Activated naive CD4-positive, alpha-beta T cell (primary cell): ENCODE measurements around the gene RPE65.
"Not testable (repeated sequence)": the region's sequence is repeated elsewhere in the genome, so short reads cannot be mapped to it uniquely, and the experiment has no call there.

Experiments
- DNase-seq, 4 experiments: peaks; one replicate each; lab custom pipeline; 2025; lab: John Stamatoyannopoulos, UW

The RPE65 gene

DNA sequence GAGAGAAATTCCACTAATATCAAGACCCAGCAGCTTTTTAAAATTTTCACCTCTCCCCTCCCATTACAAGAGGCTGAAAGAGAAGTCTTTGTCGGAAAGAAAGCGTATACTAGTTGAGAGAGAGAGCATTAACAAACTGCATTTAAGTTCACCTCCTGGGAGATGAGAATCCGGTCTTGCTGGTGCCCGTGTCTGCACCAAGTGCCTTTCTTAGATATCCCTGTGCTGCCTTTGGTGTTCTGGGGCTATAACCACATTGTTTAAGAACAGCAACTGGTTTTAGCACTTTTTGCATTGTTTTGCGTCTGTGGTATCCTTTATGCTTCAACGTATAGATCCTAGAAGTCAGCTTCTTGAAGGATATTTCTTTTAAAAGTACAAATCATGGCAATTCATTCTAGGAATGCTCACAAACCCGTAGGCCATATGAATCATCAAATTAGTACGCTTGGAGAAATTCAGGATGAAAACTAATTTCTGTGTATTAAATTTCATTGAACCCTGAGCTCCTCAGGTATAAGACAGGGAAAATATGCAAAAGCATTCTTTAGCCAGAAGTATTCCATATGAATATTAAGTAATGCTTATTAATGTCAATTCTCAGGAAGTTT is 3.4 kb upstream of the RPE65 start:
- no peak for DNase-seq

DNA sequence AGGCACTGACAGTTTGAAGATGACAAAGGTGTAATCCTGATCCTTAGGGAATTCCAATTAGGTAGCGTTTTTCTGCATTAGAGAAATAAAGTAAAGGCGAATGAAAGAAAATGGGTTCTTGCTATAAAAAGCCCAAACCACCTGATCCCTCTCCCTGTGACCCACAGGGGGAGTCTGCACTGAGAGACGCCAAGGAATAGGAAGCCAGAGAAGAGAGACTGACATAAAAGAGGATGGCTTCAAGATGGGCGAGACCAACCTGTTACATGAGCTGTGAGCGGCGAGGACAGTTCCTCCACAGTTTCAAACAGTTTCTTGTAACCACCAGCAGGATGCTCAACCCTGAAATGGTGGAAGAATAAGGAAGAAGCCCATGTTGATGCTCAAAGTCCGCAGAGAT is 1.4 kb downstream of the RPE65 start:
- DNase-seq: no peak

DNA sequence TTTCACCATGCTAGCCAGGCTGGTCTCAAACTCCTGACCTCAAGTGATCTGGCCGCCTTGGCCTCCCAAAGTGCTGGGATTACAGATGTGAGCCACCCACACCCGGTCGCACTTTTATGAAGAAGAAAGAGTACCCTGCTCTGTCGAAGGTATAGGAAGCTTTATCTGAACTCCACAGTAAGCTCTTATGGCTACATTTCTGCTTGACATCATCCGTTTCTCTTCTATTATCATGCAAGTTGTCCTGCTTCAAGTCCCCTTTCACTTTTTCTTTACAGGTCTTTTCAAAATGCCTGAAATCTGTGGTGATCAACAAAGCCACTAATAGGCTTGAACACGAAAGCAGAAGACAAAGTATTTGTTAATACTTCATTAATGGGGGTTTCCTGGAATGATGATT is 4.0 kb downstream of the RPE65 start:
- no peak for DNase-seq

DNA sequence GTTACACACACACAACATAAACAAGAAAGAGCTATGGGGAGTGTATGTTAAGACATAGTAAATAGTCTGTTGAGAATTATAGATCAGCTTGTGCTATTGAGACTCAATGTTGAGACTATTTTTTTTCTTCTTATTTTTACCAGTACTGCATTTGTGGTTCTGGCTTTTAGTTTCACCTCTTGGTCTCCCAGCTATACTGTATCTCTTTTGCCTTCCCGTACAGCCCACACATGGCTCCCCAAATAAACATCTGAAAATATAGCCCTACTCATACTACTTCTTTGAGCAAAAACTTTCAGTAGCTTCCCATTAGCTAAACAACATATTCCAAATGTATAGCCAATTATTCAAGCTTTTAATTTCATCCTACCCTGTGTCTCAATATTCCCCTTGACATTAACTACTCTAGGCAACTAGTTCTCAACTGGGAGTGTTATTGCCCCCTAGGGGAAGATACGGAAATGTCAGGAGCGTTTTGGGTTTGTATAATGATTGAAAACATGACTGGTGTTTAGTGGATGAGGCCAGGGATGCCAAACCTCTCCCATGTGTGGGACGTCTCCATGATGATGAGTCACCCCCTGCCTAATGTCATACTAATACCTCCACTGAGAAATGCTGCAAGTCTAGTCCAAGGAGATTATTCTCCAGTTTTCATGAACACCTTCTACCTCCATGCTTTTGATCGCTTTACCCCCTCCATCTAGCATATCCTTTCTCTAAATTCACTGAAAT is 6.8 kb downstream of the RPE65 start:
- no peak for DNase-seq

DNA sequence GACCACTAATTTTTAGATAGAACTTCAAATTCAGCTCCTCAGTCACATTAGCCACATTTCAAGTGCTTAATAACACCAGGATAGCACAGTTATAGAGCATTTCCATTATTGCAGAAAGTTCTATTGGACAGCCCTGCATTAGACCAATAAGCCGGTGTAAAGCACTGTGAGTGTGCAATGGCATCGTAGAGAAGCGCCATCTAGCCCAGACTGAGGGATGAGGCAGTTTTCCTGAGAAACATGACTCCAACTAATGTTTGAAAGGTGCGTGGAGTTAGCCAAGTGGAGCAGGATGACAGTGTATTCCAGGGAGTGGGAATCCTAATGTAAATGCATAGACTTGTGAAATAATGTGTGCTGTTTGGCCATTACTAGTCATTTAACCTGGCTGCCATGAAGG is 7.7 kb downstream of the RPE65 start:
- no peak for DNase-seq

DNA sequence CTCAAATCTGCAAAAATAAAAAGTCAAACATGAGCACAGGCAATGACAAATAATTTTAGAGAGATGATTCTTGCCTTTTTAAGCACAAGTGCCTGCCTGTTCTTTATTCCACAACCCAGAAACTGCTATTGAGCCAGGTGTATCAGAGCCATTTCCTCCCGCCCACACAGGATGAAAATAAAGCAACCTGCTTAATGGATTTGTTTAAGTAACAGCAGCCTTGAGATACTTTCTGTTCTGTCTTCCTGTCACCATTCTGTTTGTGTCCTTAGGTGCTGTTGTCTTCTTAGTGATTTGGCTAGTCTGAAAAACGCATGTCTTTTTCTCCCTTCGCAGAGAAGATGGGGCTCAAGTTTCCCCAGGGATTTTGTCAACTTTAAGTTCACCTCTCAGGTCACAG is 11.4 kb downstream of the RPE65 start:
- no peak for DNase-seq

DNA sequence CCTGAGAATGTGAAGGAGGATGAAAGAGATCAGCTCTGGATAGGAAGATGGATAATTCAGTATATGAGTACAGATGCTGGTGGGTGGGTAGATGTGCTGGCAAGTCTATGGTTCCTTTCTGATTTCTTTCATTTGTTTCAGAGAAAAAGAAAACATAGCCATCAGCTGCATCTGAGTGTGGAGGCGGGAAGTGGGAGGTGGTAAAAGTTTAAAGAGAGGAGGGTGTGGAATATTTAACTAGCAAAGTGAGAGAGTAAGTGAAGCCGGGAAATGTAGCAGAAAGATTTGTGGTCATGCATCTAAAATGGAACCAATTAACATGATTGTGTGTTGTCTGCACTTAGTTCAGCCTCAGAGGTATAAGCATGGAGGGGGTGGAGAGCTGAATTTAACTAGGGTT is 16.4 kb downstream of the RPE65 start:
- no peak for DNase-seq

DNA sequence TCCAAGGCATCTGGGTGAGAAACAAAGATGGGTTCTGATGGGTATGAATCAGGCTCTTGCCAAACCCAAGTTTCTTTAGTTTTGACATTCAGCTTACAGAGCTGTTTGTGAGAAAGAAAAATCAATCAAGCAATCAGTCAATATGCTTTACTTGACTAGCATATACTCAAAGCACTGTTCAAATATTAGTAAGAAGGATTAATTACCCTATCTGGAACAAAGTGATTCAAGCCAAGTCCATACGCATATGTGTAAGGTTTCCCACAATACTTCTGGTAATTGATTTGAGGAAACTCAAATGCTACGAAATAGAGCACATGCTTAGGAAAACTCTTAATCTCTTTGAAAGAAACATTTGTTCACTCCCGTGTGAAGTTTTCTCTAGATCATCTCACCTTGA is 18.7 kb downstream of the RPE65 start:
- DNase-seq: no peak

DNA sequence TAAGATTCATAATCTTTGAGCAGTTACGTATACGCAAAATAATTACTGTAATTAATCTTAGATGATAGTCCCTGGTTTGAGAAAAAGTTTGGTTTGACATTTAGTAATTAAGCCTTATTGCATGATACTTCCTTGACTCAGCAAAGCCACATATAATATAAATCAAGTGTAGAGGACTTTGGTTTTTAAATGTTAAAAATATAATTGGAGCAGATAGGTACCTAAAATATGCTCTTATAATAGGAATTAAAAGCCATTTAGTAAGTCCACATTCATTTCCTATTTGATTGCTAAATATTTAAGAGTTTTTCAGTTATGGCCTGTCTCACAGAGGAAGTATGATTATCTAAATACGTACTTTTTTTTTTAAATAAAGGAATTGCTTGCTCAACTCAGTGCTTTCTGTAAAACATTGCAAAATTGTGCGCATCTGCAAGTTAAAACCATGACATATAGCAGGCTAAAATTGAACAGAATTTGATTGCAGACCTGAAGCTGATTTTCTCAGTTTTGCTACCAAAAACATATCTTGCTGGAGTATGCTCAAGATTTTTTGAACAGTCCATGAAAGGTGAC is 20.4 kb downstream of the RPE65 start:
- DNase-seq: no peak

DNA sequence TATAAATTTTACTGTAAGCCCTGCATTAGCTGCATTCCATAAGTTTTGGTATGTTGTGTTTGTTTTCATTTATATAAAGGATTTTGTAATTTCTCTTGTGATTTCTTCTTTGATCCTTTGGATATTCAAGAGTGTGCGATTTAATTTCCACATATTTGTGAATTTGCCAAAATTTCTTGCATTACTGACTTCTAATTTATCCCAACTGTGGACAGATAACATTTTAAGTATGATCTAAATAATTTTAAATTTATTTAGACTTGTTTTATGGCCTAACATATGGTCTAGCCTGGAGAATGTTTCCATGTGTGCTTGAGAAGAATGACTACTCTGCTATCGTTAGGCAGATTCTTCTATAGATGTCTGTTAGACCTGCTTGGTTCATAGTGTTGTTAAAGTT is 23.2 kb downstream of the RPE65 start:
- no peak for DNase-seq

DNA sequence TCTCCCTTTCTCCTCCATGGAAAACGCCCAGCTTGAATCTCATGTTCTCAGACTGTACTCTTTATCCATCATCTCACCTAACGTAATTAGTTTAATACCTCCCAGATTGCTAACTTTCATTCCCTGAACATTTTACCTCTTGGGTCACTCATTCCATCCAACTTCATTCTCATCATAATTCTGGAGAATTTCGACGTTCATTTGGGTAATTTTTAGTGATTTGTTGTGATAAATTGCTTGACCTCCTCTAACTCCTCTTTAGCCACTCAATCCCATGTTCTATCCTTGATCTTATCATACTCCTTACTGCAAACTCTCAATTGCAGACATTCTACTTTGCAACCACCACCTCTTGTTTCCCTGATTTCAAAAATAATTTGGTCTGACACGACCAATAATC is 28.4 kb downstream of the RPE65 start:
- DNase-seq: no peak

DNA sequence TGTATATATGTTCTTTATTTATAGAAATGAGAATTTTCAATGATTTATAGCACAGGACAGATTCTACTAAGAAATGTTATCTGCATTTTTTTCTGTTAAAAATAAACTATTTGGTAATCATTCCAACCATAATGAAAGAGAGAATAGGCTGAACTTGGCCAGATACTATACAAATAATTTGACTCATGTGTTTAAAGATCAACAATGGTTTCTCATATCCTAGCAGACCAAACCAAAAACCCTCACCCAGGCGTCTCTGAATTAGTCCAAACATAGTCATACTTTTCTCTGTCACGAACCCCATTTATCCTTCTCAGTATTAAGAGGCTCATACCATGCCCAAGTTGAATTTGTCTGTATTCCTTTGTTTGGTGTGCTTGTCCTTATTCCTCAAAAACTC is 40.3 kb downstream of the RPE65 start:
- DNase-seq: no peak

DNA sequence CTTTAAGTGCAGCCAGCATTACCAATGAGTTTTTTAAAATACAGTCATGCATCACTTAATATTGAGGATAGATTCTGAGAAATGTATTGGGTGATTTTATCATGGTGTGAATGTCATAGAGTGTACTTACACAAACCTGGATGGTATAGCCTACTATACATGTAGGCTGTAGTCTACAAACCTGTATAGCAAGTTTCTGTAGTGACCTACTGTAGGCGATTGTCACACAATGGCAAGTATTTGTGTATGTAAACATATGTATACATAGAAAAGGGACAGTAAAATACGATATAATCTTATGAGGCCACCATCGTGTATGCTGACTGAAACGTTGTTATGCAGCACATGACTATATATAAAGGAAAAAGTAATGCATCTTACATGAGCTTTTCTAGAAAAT is 48.2 kb downstream of the RPE65 start:
- no peak for DNase-seq

DNA sequence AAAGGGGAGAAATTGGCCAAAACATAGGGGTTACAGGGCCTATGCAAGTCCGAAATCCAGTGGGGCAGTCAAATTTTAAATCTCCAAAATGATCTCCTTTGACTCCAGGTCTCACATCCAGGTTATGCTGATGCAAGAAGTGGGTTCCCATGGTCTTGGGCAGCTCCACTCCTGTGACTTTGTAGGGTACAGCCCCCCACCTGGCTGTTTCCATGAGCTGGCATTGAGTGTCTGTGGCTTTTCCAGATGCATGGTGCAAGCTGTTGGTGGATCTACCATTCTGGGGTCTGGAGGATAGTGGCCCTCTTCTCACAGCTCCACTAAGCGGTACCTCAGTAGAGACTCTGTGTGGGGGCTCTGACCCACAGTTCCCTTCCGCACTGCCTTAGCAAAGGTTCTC is 54.2 kb downstream of the RPE65 start:
- not testable (repeated sequence) for DNase-seq

DNA sequence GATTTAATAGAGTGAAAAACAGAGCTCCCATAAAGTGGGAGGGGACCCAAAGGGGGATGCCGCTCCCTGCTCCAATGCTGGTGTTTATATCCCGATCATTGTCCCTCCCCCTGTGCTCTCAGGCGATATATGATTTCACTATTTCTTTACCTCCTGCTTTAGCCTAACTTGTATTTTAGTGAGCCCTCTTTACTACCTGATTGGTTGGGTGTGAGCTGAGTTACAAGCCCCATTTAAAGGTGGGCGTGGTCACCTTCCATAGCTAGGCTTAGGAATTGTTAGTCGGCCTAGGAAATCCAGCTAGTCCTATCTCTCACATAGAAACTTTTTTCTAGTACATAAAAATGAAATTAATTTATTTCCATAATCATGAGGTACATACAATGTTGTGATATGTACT is 57.3 kb downstream of the RPE65 start:
- not testable (repeated sequence) for DNase-seq

DNA sequence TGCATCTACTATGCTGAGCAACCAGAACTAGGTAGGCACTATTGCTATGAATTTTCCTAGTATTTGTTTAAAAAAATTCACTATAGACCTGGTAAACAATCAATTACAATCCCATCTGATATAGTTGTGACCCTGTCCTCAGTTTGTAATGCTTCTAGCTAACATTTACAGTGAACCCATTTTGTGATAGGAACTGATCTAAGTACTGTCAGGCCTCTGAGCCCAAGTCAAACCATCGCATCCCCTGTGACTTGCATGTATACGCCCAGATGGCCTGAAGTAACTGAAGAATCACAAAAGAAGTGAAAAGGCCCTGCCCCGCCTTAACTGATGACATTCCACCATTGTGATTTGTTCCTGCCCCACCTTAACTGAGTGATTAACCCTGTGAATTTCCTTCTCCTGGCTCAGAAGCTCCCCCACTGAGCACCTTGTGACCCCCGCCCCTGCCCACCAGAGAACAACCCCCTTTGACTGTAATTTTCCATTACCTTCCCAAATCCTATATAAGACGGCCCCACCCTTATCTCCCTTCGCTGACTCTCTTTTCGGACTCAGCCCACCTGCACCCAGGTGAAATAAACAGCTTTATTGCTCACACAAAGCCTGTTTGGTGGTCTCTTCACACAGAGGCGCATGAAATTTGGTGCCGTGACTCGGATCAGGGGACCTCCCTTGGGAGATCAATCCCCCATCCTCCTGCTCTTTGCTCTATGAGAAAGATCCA is 63.8 kb downstream of the RPE65 start:
- DNase-seq: not testable (repeated sequence)

DNA sequence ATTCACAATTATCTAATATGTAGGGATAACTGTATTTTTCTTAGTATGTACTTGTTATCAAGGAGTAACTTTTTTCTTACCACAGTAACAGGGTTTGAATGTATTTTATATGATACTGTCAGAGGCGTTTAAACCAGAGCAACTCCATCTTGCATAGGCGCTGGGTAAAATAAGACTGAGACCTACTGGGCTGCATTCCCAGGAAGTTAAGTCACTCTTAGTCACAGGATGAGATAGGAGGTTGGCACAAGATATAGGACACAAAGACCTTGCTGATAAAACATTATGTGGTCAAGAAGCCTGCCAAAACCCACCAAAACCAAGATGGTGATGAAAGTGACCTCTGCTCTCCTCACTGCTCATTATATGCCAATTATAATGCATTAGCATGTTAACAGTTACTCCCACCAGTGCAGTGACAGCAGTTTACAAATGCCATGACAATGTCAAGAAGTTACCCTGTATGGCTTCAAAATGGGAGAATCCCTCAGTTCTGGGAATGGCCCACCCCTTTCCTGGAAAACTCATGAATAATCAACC is 64.8 kb downstream of the RPE65 start:
- no peak for DNase-seq

DNA sequence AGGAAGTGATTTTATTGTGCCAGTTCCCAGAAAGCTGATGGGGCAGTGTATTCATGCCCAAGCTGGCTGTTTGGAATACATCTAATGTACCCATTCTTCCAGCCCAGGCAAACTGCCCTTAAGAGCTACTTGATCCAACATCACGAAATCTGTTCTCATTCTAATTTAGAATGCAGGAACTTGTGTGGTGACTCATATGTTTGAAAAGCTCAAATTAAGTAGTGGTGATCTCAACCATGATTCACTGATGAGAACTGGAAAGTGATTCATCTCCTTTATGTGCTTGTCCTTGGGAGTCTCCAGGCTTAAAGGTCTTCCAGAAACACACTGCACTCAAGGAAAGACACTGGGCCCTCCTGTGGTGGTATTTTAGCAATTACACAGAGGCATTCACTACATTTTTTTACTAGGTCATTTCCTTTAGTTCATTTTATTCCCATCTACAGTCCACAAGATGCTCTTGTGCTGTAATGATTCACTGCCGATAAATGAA is 65.4 kb downstream of the RPE65 start:
- no peak for DNase-seq

DNA sequence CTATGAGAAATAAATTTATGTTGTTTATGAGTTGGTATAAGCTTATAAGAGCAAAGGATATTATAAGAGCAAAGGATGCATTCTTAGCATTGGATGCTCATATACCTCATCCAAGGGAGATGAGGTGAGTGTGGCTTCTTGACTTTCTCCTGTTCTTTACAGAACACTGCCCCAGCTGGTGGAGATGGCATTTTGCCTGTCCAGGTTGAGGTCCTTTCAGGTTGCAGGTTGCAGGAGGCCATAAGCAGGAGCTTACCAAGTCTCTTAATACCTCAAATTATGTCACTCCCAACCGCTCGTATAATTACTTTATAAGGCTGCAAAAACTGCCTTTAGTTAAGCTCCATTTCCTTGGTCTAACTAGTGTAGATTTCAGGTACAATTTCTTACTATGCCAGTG is 66.7 kb downstream of the RPE65 start:
- DNase-seq: no peak

DNA sequence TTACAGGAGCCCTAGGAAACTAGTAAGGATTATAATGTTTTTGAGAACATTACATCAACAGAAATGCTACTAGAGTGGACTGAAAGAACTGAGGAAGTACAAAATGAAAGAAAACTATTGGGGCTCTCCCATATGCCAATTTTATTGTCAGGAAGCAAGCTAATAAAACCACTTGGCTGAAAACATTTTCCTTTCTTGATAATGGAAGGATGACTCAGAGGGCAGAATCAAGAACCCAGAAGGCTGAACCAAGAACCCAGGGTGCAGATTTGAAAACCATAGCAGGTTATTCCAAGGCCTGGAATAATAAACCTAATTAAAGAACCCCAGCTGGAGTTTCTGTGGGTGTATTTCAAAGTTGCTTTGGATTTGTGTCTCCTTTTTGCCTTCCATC is 70.7 kb downstream of the RPE65 start:
- no peak for DNase-seq
